Measurements from ENCODE around the gene KAT2B. TPM values are rescaled to one million over a fixed set of nuclear protein-coding genes. Genes with fewer than 3 reads are reported as not detected.

KAT2B gene
- polyA plus RNA-seq, 1 donor from 2014 or later: 14.2 TPM

- no peak overlapping the region for H3K27ac ChIP-seq (ENCODE audit: low read length)
- no peaks in the 10 kb centered on the region for H3K36me3 ChIP-seq (ENCODE audit: insufficient read depth, low read length)
- H4K20me1 ChIP-seq (ENCODE audit: insufficient read depth): no peaks in the 10 kb centered on the region
- H3K27me3 ChIP-seq (ENCODE audit: insufficient read depth, low read depth, low read length): no peaks in the 10 kb centered on the region
- no peak overlapping the region for H3K4me3 ChIP-seq (ENCODE audit: low read length)
- no peaks in the 10 kb centered on the region for H3K9me3 ChIP-seq (ENCODE audit: low read length)
- H3F3A ChIP-seq (ENCODE audit: insufficient read depth, low read length, poor library complexity, severe bottlenecking): no peaks in the 10 kb centered on the region
- no peak overlapping the region for H3K4me2 ChIP-seq (ENCODE audit: low read length)
- no peak overlapping the region for H3K9ac ChIP-seq (ENCODE audit: low read length)
- no peaks in the 10 kb centered on the region for H3K9me2 ChIP-seq (ENCODE audit: insufficient read depth, low read length)
- no peak for TF ChIP-seq CTCF (IDR thresholded peaks at IDR 0.05; ENCODE audit: poor library complexity, severe bottlenecking)
- peak; percentile 16 for TF ChIP-seq RAD21 (conservative IDR thresholded peaks at IDR 0.05)
- H2AFZ ChIP-seq (ENCODE audit: low read depth, low read length): no peak overlapping the region
- no peaks in the 10 kb centered on the region for H3K79me2 ChIP-seq (replicated peaks; ENCODE audit: insufficient read depth, low read length)
Measured at GRCh38 chr3:20130106-20130505, 89.9 kb downstream of the KAT2B start.

- peaks cover 5% of the 10 kb centered on the region for H3F3A ChIP-seq (ENCODE audit: insufficient read depth, low read length, poor library complexity, severe bottlenecking)
- no peak overlapping the region for H3K27ac ChIP-seq (ENCODE audit: low read length)
- TF ChIP-seq POLR2AphosphoS5 (IDR thresholded peaks at IDR 0.05) (no peak), REST (IDR thresholded peaks at IDR 0.05; ENCODE audit: borderline replicate concordance) (no peak), TAF1 (IDR thresholded peaks at IDR 0.05; ENCODE audit: low read depth) (no peak), CTCF (IDR thresholded peaks at IDR 0.05; ENCODE audit: poor library complexity, severe bottlenecking) (no peak), RAD21 (conservative IDR thresholded peaks at IDR 0.05) (no peak), EP300 (conservative IDR thresholded peaks at IDR 0.05; ENCODE audit: poor library complexity, severe bottlenecking) (no peak), MXI1 (conservative IDR thresholded peaks at IDR 0.05; ENCODE audit: poor library complexity, severe bottlenecking) (no peak), SMC3 (conservative IDR thresholded peaks at IDR 0.05; ENCODE audit: poor library complexity) (no peak), EZH2 (IDR thresholded peaks at IDR 0.05; ENCODE audit: borderline replicate concordance, insufficient read depth, low read length, poor library complexity, severe bottlenecking) (no peak)
- H3K79me2 ChIP-seq (replicated peaks; ENCODE audit: insufficient read depth, low read length): no peaks in the 10 kb centered on the region
- no peak overlapping the region for H3K4me3 ChIP-seq (ENCODE audit: low read length)
- no peaks in the 10 kb centered on the region for H3K9me2 ChIP-seq (ENCODE audit: insufficient read depth, low read length)
- H4K20me1 ChIP-seq (ENCODE audit: insufficient read depth): no peaks in the 10 kb centered on the region
- H3K9me3 ChIP-seq (ENCODE audit: low read length): no peaks in the 10 kb centered on the region
- H2AFZ ChIP-seq (ENCODE audit: low read depth, low read length): no peak overlapping the region
- no peak overlapping the region for H3K4me2 ChIP-seq (ENCODE audit: low read length)
- no peaks in the 10 kb centered on the region for H3K27me3 ChIP-seq (ENCODE audit: insufficient read depth, low read depth, low read length)
- no peak overlapping the region for H3K9ac ChIP-seq (ENCODE audit: low read length)
- no peaks in the 10 kb centered on the region for H3K36me3 ChIP-seq (ENCODE audit: insufficient read depth, low read length)
Measured at GRCh38 chr3:20136231-20136630, 96.0 kb downstream of the KAT2B start.

All from neural cell (in vitro differentiated cells).